ENCODE results near the gene PPP2R2C. TPM values are rescaled to one million over a fixed set of nuclear protein-coding genes. Genes with fewer than 3 reads are reported as not detected.

PPP2R2C gene
- polyA plus RNA-seq, 1 donor (not counting 4 experiments of a cell fraction or from before 2014, with no cell fraction given): 12.3 TPM

GRCh38 chr4:6444582-6444981, 27.8 kb downstream of the PPP2R2C start:
- H3K36me3 ChIP-seq (ENCODE audit: control insufficient read depth in 2 of 2, extremely low read depth in 1 of 2, insufficient read depth in 2 of 2, low read length in 2 of 2): no peaks in the 10 kb centered on the region
- no peak overlapping the region for H2AFZ ChIP-seq (ENCODE audit: control insufficient read depth, low read length)
- FAIRE-seq: no peak
- H3K79me2 ChIP-seq (ENCODE audit: control insufficient read depth, insufficient read depth, low read length): no peaks in the 10 kb centered on the region
- dilution Hi-C loops (cut with MboI; ENCODE audit: extremely low pct_ligation_motif_present, low sequenced_read_pairs): no loop called here
- no peak overlapping the region for H3K9ac ChIP-seq (ENCODE audit: control insufficient read depth, extremely low read depth, insufficient read depth, low read length)
- peaks cover 2% of the 10 kb centered on the region for H3K9me1 ChIP-seq (ENCODE audit: control insufficient read depth, extremely low read depth, insufficient read depth, low read length)
- peaks cover 20% of the 10 kb centered on the region for H3K4me1 ChIP-seq (ENCODE audit: control insufficient read depth, extremely low read depth, insufficient read depth, low read length)
- H3K4me3 ChIP-seq (ENCODE audit: control insufficient read depth in 2 of 3, extremely low read depth in 1 of 3, insufficient read depth in 2 of 3, low read depth in 1 of 3, low read length in 3 of 3): no peak overlapping the region
- H3K27me3 ChIP-seq (ENCODE audit: control insufficient read depth, extremely low read depth, insufficient read depth, low read length): peaks cover 8% of the 10 kb centered on the region
- no peak overlapping the region for H3K4me2 ChIP-seq (ENCODE audit: control insufficient read depth, extremely low read depth, insufficient read depth, low read depth, low read length)
- H3K9me3 ChIP-seq (ENCODE audit: control insufficient read depth, low read depth, low read length): no peaks in the 10 kb centered on the region
- DNase-seq (ENCODE audit: low read depth, low spot score): no peak
- no peak for TF ChIP-seq EZH2 (IDR thresholded peaks at IDR 0.05; ENCODE audit: low read length)
- no peak for TF ChIP-seq CTCF (optimal IDR thresholded peaks at IDR 0.05 in 1 of 3, IDR thresholded peaks at IDR 0.05 in 1 of 3, conservative IDR thresholded peaks at IDR 0.05 in 1 of 3; ENCODE audit: extremely low read depth in 1 of 3, insufficient read depth in 2 of 3, low read length in 3 of 3)
- H4K20me1 ChIP-seq (ENCODE audit: control insufficient read depth, extremely low read depth, insufficient read depth, low read length): peaks cover 2% of the 10 kb centered on the region
- no peak overlapping the region for H3K27ac ChIP-seq (ENCODE audit: control insufficient read depth, insufficient read depth, low read length)

GRCh38 chr4:6443035-6444023, 29.1 kb downstream of the PPP2R2C start:
- FAIRE-seq: no peak

More at GRCh38 chr4:6443035-6444023, 29.1 kb downstream of the PPP2R2C start:
- Histone ChIP-seq H3K36me3 (ENCODE audit: control insufficient read depth in 2 of 2, extremely low read depth in 1 of 2, insufficient read depth in 2 of 2, low read length in 2 of 2) (no peaks in the 10 kb centered on the region), H3K9ac (ENCODE audit: control insufficient read depth, extremely low read depth, insufficient read depth, low read length) (no peak overlapping the region), H3K4me3 (ENCODE audit: control insufficient read depth in 2 of 3, extremely low read depth in 1 of 3, insufficient read depth in 2 of 3, low read depth in 1 of 3, low read length in 3 of 3) (no peak overlapping the region), H3K79me2 (ENCODE audit: control insufficient read depth, insufficient read depth, low read length) (no peaks in the 10 kb centered on the region), H3K9me3 (ENCODE audit: control insufficient read depth, low read depth, low read length) (no peaks in the 10 kb centered on the region), H3K4me1 (ENCODE audit: control insufficient read depth, extremely low read depth, insufficient read depth, low read length) (peaks cover 8% of the 10 kb centered on the region), H3K9me1 (ENCODE audit: control insufficient read depth, extremely low read depth, insufficient read depth, low read length) (no peaks in the 10 kb centered on the region), H2AFZ (ENCODE audit: control insufficient read depth, low read length) (no peak overlapping the region), H3K4me2 (ENCODE audit: control insufficient read depth, extremely low read depth, insufficient read depth, low read depth, low read length) (no peak overlapping the region), H3K27me3 (ENCODE audit: control insufficient read depth, extremely low read depth, insufficient read depth, low read length) (peaks cover 8% of the 10 kb centered on the region), H3K27ac (ENCODE audit: control insufficient read depth, insufficient read depth, low read length) (no peak overlapping the region), H4K20me1 (ENCODE audit: control insufficient read depth, extremely low read depth, insufficient read depth, low read length) (no peaks in the 10 kb centered on the region)
- dilution Hi-C loops (cut with MboI; ENCODE audit: extremely low pct_ligation_motif_present, low sequenced_read_pairs): no loop called here
- DNase-seq (ENCODE audit: low read depth, low spot score): no peak
- TF ChIP-seq EZH2 (IDR thresholded peaks at IDR 0.05; ENCODE audit: low read length): no peak
- no peak for TF ChIP-seq CTCF (optimal IDR thresholded peaks at IDR 0.05 in 1 of 3, IDR thresholded peaks at IDR 0.05 in 1 of 3, conservative IDR thresholded peaks at IDR 0.05 in 1 of 3; ENCODE audit: extremely low read depth in 1 of 3, insufficient read depth in 2 of 3, low read length in 3 of 3)
